A549 (cell line): ENCODE measurements around the gene KCNK17. TPM values are rescaled to one million over a fixed set of nuclear protein-coding genes. Genes with fewer than 3 reads are reported as not detected.

Experiments used
- ATAC-seq, 2 experiments: fragments of 200-7000 bp in 1 of 2; fragments of >200 bp in 1 of 2; cut with Nextera tagmentation in 1 of 2; cut with Tn5 transposase in 1 of 2; 3 replicates each; pipeline versions ENCODE4 v1.8.0 to v1.9.1; 2018 to 2020; ENCODE audit warnings: mild to moderate bottlenecking in 1 of 2, moderate library complexity in 1 of 2
- CTCF ChIA-PET: fragments of 300-600 bp; sonication (Branson Sonifier 250); formaldehyde crosslinking; extraction: SDS; loops from one replicate; lab custom pipeline; 2021; ENCODE audit warnings: antibody characterized with exemption, inconsistent platforms; lab: Yijun Ruan, JAX
- POLR2A ChIA-PET: fragments of 350-600 bp; formaldehyde crosslinking; extraction: SDS; loops from one replicate; lab custom pipeline; 2021; ENCODE audit warnings: antibody characterized with exemption, inconsistent platforms; lab: Yijun Ruan, JAX
- DNase-seq, 2 experiments: peaks; one replicate each; pipeline versions ENCODE4 v3.0.0 to v3.0.0-alpha.2; 2011 to 2016; ENCODE audit warnings: low read depth in 1 of 2, low spot score in 1 of 2
- FAIRE-seq: peaks from 2 replicates; lab custom pipeline; 2011; peaks lifted over from hg19 to GRCh38; lab: Jason Lieb, UNC
- H3K27ac ChIP-seq, 2 experiments: fragments of >200 bp; sonication (Bioruptor Twin); formaldehyde crosslinking; 3 replicates each; pipeline ENCODE4 v1.5.1; 2016 to 2017
- H3K4me1 ChIP-seq: fragments of >200 bp; sonication (Bioruptor Twin); formaldehyde crosslinking; 3 replicates; pipeline ENCODE4 v1.6.1; 2016
- H3K4me2 ChIP-seq: fragments of >200 bp; sonication (Bioruptor Twin); formaldehyde crosslinking; 3 replicates; pipeline ENCODE4 v1.6.1; 2016
- H3K4me3 ChIP-seq: fragments of >200 bp; sonication (Bioruptor Twin); formaldehyde crosslinking; 3 replicates; pipeline ENCODE4 v1.5.1; 2016
- H3K9me3 ChIP-seq: fragments of >200 bp; sonication (Bioruptor Twin); formaldehyde crosslinking; 3 replicates; pipeline ENCODE4 v1.6.1; 2016
- BHLHE40 ChIP-seq: IDR thresholded peaks from 2 replicates; pipeline ENCODE4 v1.6.1; 2012; ENCODE audit warnings: low read depth, low read length, inconsistent platforms
- CEBPB ChIP-seq, 2 experiments: fragments of >200 bp in 1 of 2; sonication (Bioruptor Twin) in 1 of 2; formaldehyde crosslinking in 1 of 2; IDR thresholded peaks; 2 replicates each; pipeline ENCODE4 v1.6.1; 2012 to 2016
- EHMT2 ChIP-seq: fragments of 200-600 bp; sonication (generic); IDR thresholded peaks from 2 replicates; pipeline ENCODE4 v1.6.1; 2016; ENCODE audit warnings: antibody characterized with exemption, low read depth, mild to moderate bottlenecking, moderate library complexity
- ESRRA ChIP-seq: fragments of 150-350 bp; IDR thresholded peaks from 2 replicates; pipeline ENCODE4 v1.6.1; 2014; ENCODE audit warnings: mild to moderate bottlenecking, low read length, borderline replicate concordance
- GATA3 ChIP-seq: IDR thresholded peaks from 2 replicates; pipeline ENCODE4 v1.6.1; 2012; ENCODE audit warnings: borderline replicate concordance
- HEYL ChIP-seq: fragments of 250-450 bp; sonication (Bioruptor Pico); IDR thresholded peaks from 2 replicates; pipeline ENCODE4 v1.8.0; 2021; ENCODE audit warnings: mild to moderate bottlenecking, moderate library complexity
- HOXA7 ChIP-seq: fragments of 250-450 bp; sonication (Bioruptor Pico); IDR thresholded peaks from 2 replicates; pipeline ENCODE4 v1.5.0; 2020; ENCODE audit warnings: mild to moderate bottlenecking, moderate library complexity
- KDM5A ChIP-seq: fragments of 200-600 bp; sonication (generic); IDR thresholded peaks from 2 replicates; pipeline ENCODE4 v1.6.1; 2016; ENCODE audit warnings: antibody characterized with exemption, mild to moderate bottlenecking
- MAZ ChIP-seq: fragments of 150-350 bp; IDR thresholded peaks from 2 replicates; pipeline ENCODE4 v1.6.1; 2014; ENCODE audit warnings: antibody characterized with exemption, low read depth, low read length, borderline replicate concordance
- SMC3 ChIP-seq: fragments of >200 bp; sonication (Bioruptor Twin); formaldehyde crosslinking; IDR thresholded peaks from 3 replicates; pipeline ENCODE4 v1.6.1; 2018; ENCODE audit warnings: inconsistent platforms
- SREBF2 ChIP-seq: fragments of 450-650 bp; IDR thresholded peaks from 2 replicates; pipeline ENCODE4 v1.6.1; 2014; ENCODE audit warnings: mild to moderate bottlenecking, moderate library complexity
- TFCP2L1 ChIP-seq: fragments of 250-450 bp; sonication (Bioruptor Pico); IDR thresholded peaks from 2 replicates; pipeline ENCODE4 v1.5.0; 2021; ENCODE audit warnings: mild to moderate bottlenecking
- ZC3H11A ChIP-seq: fragments of 450-650 bp; IDR thresholded peaks from 2 replicates; pipeline ENCODE4 v1.6.1; 2014; ENCODE audit warnings: antibody characterized with exemption, mild to moderate bottlenecking
- ZFP36 ChIP-seq: fragments of 450-650 bp; IDR thresholded peaks from 2 replicates; pipeline ENCODE4 v1.6.1; 2014; ENCODE audit warnings: borderline replicate concordance; ENCODE audit not compliant: partially characterized antibody
- ZNF302 ChIP-seq: fragments of 250-450 bp; sonication (Bioruptor Pico); IDR thresholded peaks from 2 replicates; pipeline ENCODE4 v1.9.0; 2021; ENCODE audit warnings: inconsistent platforms, mild to moderate bottlenecking, moderate library complexity
- WGBS: methylation state at CpG from one replicate; pipeline ENCODE4 v1.1.6; 2017; ENCODE audit errors: missing lambda C conversion rate; 5-methylcytosine and 5-hydroxymethylcytosine counted together
- polyA plus RNA-seq, 4 experiments: library from polyadenylated mRNA; depleted of rRNA in 3 of 4; stranded (reverse); fragments of >200 nt; fragmentation: RNase III in 1 of 4; extraction: RNeasy Plus Mini Kit Qiagen cat#74134 plus additional on column Dnase treatment in 1 of 4; gene quantifications; 2 replicates in 3 of 4; 3 replicates in 1 of 4; pipeline ENCODE4 v1.2.3, GENCODE V29; 2011 to 2017
- TF ChIP-seq, protein P1 (sequence below): fragments of >200 bp; sonication (Bioruptor Twin); formaldehyde crosslinking; IDR thresholded peaks from 3 replicates; pipeline ENCODE4 v1.5.1; 2016
- TF ChIP-seq, protein P2 (sequence below): fragments of 250-450 bp; sonication (Bioruptor Pico); IDR thresholded peaks from 2 replicates; pipeline ENCODE4 v1.5.0; 2020; ENCODE audit warnings: low read depth, mild to moderate bottlenecking, moderate library complexity
- TF ChIP-seq, protein P3 (sequence below): IDR thresholded peaks from 2 replicates; pipeline ENCODE4 v1.6.1; 2012
- TF ChIP-seq, protein P4 (sequence below): fragments of >200 bp; sonication (Bioruptor Twin); formaldehyde crosslinking; IDR thresholded peaks from 3 replicates; pipeline ENCODE4 v1.6.1; 2016

The KCNK17 gene
- polyA plus RNA-seq, 2 of the 4 experiments (the other 2 are of a cell fraction), result not detected

GRCh38 chr6:39313526-39314272 lies 520 bp downstream of the KCNK17 start (continued):
- TF ChIP-seq, protein P1, sequence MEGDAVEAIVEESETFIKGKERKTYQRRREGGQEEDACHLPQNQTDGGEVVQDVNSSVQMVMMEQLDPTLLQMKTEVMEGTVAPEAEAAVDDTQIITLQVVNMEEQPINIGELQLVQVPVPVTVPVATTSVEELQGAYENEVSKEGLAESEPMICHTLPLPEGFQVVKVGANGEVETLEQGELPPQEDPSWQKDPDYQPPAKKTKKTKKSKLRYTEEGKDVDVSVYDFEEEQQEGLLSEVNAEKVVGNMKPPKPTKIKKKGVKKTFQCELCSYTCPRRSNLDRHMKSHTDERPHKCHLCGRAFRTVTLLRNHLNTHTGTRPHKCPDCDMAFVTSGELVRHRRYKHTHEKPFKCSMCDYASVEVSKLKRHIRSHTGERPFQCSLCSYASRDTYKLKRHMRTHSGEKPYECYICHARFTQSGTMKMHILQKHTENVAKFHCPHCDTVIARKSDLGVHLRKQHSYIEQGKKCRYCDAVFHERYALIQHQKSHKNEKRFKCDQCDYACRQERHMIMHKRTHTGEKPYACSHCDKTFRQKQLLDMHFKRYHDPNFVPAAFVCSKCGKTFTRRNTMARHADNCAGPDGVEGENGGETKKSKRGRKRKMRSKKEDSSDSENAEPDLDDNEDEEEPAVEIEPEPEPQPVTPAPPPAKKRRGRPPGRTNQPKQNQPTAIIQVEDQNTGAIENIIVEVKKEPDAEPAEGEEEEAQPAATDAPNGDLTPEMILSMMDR, result no peak
- TF ChIP-seq KDM5A, result no peak

DNA sequence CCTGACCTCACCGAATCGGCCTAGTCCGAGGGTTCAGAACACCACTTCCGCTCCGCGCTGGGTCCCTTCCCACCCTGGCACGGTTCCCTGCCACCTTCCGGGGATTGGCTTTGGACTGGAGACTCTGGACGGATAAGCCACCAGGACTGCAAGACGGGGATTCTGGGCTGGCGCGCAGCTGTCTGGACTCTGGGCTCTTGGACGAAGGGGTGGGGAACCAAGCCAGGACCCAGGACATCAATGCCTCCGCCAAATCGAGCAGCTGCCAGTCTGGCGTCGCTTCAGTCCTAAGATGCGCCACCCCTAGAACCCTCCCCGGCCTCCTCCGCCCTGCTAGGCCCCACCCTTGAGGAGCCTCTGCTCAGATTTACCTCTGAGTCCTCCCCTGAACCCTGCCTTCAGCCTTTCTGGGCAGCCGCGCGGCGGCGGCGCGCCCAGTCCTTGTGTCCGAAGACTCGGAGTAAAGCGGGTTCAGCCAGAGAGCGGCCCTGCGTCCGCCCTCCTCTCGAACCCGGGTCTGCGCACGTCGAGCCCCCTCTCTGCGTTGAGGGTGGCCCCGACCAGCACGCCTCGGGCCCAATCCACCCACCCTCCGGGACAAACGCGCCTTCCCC lies 1.2 kb downstream of the KCNK17 start:
- no peaks in the 10 kb centered on the region for H3K4me1 ChIP-seq
- H3K4me2 ChIP-seq, result peak overlapping the region; percentile 62; the same call in 1 of the 3 replicates
- no peak for ATAC-seq
- H3K4me3 ChIP-seq, result no peak overlapping the region
- 37% methylated on average over 17 of the region's 45 CpGs for WGBS
- POLR2A ChIA-PET, result no interaction called here
- no peak overlapping the region for H3K27ac ChIP-seq
- TF ChIP-seq BHLHE40 (no peak), GATA3 (no peak), HOXA7 (CRISPR knock-in tag) (no peak), SMC3 (no peak), HEYL (no peak), SREBF2 (no peak), TFCP2L1 (CRISPR knock-in tag) (no peak), MAZ (no peak), CEBPB (IDR thresholded peaks at IDR 0.05) (no peak), ESRRA (no peak), KDM5A (no peak), ZFP36 (no peak), EHMT2 (no peak), ZC3H11A (no peak)
- TF ChIP-seq, protein P1, result no peak
- TF ChIP-seq, protein P2, sequence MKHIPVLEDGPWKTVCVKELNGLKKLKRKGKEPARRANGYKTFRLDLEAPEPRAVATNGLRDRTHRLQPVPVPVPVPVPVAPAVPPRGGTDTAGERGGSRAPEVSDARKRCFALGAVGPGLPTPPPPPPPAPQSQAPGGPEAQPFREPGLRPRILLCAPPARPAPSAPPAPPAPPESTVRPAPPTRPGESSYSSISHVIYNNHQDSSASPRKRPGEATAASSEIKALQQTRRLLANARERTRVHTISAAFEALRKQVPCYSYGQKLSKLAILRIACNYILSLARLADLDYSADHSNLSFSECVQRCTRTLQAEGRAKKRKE, result no peak
- TF ChIP-seq, protein P3, sequence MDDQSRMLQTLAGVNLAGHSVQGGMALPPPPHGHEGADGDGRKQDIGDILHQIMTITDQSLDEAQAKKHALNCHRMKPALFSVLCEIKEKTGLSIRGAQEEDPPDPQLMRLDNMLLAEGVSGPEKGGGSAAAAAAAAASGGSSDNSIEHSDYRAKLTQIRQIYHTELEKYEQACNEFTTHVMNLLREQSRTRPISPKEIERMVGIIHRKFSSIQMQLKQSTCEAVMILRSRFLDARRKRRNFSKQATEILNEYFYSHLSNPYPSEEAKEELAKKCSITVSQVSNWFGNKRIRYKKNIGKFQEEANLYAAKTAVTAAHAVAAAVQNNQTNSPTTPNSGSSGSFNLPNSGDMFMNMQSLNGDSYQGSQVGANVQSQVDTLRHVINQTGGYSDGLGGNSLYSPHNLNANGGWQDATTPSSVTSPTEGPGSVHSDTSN, result no peak
- FAIRE-seq, result no peak
- DNase-seq, result no peak
- CTCF ChIA-PET, result interaction anchor here (10.0 kb wide), 1 partner anchor 147 kb away, joined by 108 read pairs; no protein-coding TSS in a partner anchor
- no peaks in the 10 kb centered on the region for H3K9me3 ChIP-seq

GRCh38 chr6:39310542-39310941 lies 3.7 kb downstream of the KCNK17 start:
- Histone ChIP-seq H3K27ac (no peak overlapping the region), H3K4me2 (no peak overlapping the region), H3K4me3 (no peak overlapping the region), H3K4me1 (no peaks in the 10 kb centered on the region), H3K9me3 (no peaks in the 10 kb centered on the region)
- WGBS, result 0% methylated on average over 1 of the region's 4 CpGs
- TF ChIP-seq ZNF302 (CRISPR knock-in tag) (no peak), ESRRA (no peak)
- TF ChIP-seq, protein P3, result no peak
- TF ChIP-seq, protein P2, result no peak
- TF ChIP-seq, protein P4, sequence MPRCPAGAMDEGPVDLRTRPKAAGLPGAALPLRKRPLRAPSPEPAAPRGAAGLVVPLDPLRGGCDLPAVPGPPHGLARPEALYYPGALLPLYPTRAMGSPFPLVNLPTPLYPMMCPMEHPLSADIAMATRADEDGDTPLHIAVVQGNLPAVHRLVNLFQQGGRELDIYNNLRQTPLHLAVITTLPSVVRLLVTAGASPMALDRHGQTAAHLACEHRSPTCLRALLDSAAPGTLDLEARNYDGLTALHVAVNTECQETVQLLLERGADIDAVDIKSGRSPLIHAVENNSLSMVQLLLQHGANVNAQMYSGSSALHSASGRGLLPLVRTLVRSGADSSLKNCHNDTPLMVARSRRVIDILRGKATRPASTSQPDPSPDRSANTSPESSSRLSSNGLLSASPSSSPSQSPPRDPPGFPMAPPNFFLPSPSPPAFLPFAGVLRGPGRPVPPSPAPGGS, result no peak
- DNase-seq (no peak), ATAC-seq (no peak; a peak in 1 of 6 replicates), FAIRE-seq (no peak)
- CTCF ChIA-PET, result interaction anchor here (0.7 to 10.0 kb wide), 28 partner anchors 8 to 439 kb away, joined by 3 to 108 read pairs (median 4); partner anchors contain the start of genes KCNK16 and SAYSD1
- POLR2A ChIA-PET, result no interaction called here
